Mammary epithelial cell (primary cell): ENCODE data around the gene MYO7B.

ENCODE experiments used
- CTCF ChIP-seq, 2 donors: IDR thresholded peaks in 1 of 2; conservative IDR thresholded peaks in 1 of 2; 2 replicates each; pipeline ENCODE4 v1.5.1; 2011 to 2012; ENCODE audit warnings: inconsistent platforms in 2 of 2, low read length in 2 of 2, mild to moderate bottlenecking in 2 of 2, control low read depth in 1 of 2, low read depth in 1 of 2; ENCODE audit not compliant: insufficient read depth in 1 of 2; ENCODE audit errors: extremely low read depth in 1 of 2
- EZH2 ChIP-seq: IDR thresholded peaks from 2 replicates; pipeline ENCODE4 v1.6.1; 2012; ENCODE audit warnings: low read length, inconsistent platforms, borderline replicate concordance

GRCh38 chr2:127651381-127651809 is 115.9 kb downstream of the MYO7B start:
- TF ChIP-seq CTCF (conservative IDR thresholded peaks at IDR 0.05 in 1 of 2, IDR thresholded peaks at IDR 0.05 in 1 of 2; ENCODE audit: extremely low read depth in 1 of 2, insufficient read depth in 1 of 2, low read depth in 1 of 2, low read length in 2 of 2) (no peak), EZH2 (no peak)
